HepG2 (cell line): ENCODE results near the gene GALNTL6. TPM values are rescaled to one million over a fixed set of nuclear protein-coding genes. Genes with fewer than 3 reads are reported as not detected.

Experiments
- ATAC-seq: fragments of 200-7000 bp; cut with Tn5 transposase; 3 replicates; pipeline ENCODE4 v1.9.1; 2020; ENCODE audit warnings: mild to moderate bottlenecking, moderate library complexity
- BruUV-seq: library from RNA; stranded (reverse); fragments of 400-500 nt; replicated peaks from 2 replicates; lab custom pipeline; 2021; lab: Mats Ljungman, UMichigan
- CTCF ChIA-PET: fragments of 300-600 bp; formaldehyde crosslinking; extraction: SDS; loops from one replicate; lab custom pipeline; 2021; ENCODE audit warnings: low total read pairs, inconsistent platforms, low intra/inter-chr PET ratio; lab: Yijun Ruan, JAX
- POLR2A ChIA-PET: fragments of 350-600 bp; sonication (Branson Sonifier 250); formaldehyde crosslinking; loops from one replicate; lab custom pipeline; 2020; ENCODE audit warnings: antibody characterized with exemption, inconsistent platforms; lab: Yijun Ruan, JAX
- DNase-seq: peaks from one replicate; pipeline ENCODE4 v3.0.0-alpha.2; 2015; ENCODE audit warnings: low spot score
- FAIRE-seq: peaks from 3 replicates; lab custom pipeline; 2011; peaks lifted over from hg19 to GRCh38; lab: Jason Lieb, UNC
- H2AFZ ChIP-seq: one replicate; pipeline ENCODE4 v1.6.1; 2011; ENCODE audit warnings: low read length, inconsistent platforms
- H3K27ac ChIP-seq: fragments of 300-600 bp; 3 replicates; pipeline ENCODE4 v1.8.0; 2011; ENCODE audit warnings: mixed run types, mild to moderate bottlenecking, mixed read lengths, low read length, inconsistent platforms; ENCODE audit not compliant: insufficient read depth; ENCODE audit errors: extremely low read length
- H3K27me3 ChIP-seq, 2 experiments: fragments of 200-600 bp in 1 of 2; 2 replicates in 1 of 2; 3 replicates in 1 of 2; pipeline versions ENCODE4 v1.6.0 to v1.8.0; 2011; ENCODE audit warnings: low read length in 2 of 2, mild to moderate bottlenecking in 2 of 2, moderate library complexity in 2 of 2, inconsistent platforms in 1 of 2; ENCODE audit not compliant: insufficient read depth in 2 of 2, control insufficient read depth in 1 of 2
- H3K36me3 ChIP-seq, 2 experiments: fragments of 200-600 bp in 1 of 2; replicated peaks in 1 of 2; 2 replicates in 1 of 2; 3 replicates in 1 of 2; pipeline versions ENCODE4 v1.5.1 to v1.8.0; 2011; ENCODE audit warnings: low read length in 2 of 2, inconsistent platforms in 1 of 2; ENCODE audit not compliant: insufficient read depth in 2 of 2, control insufficient read depth in 1 of 2
- H3K4me1 ChIP-seq: 2 replicates; pipeline ENCODE4 v1.5.1; 2012; ENCODE audit warnings: low read length, inconsistent platforms; ENCODE audit not compliant: insufficient read depth
- H3K4me2 ChIP-seq: 2 replicates; pipeline ENCODE4 v1.6.0; 2011; ENCODE audit warnings: low read depth, low read length, inconsistent platforms
- H3K4me3 ChIP-seq, 3 experiments: fragments of 200-600 bp in 1 of 3; sonication (generic), shearing (Covaris generic) in 1 of 3; replicated peaks in 1 of 3; 2 replicates each; pipeline ENCODE4 v1.5.1; 2011 to 2016; ENCODE audit warnings: low read length in 3 of 3, inconsistent platforms in 2 of 3, low read depth in 2 of 3, mild to moderate bottlenecking in 2 of 3, control low read depth in 1 of 3, mixed read lengths in 1 of 3; ENCODE audit not compliant: insufficient read depth in 1 of 3
- H3K79me2 ChIP-seq: one replicate; pipeline ENCODE4 v1.6.1; 2011; ENCODE audit warnings: low read length, inconsistent platforms; ENCODE audit not compliant: insufficient read depth
- H3K9ac ChIP-seq: 2 replicates; pipeline ENCODE4 v1.6.0; 2011; ENCODE audit warnings: mild to moderate bottlenecking, low read depth, low read length, inconsistent platforms; ENCODE audit not compliant: insufficient read depth
- H3K9me3 ChIP-seq: 2 replicates; pipeline ENCODE4 v1.5.1; 2012; ENCODE audit warnings: mild to moderate bottlenecking, low read length
- H4K20me1 ChIP-seq: 2 replicates; pipeline ENCODE4 v1.6.0; 2011; ENCODE audit warnings: inconsistent platforms, mild to moderate bottlenecking, low read length, moderate library complexity; ENCODE audit not compliant: insufficient read depth
- ARID4A ChIP-seq: sonication (generic); formaldehyde crosslinking; IDR thresholded peaks from 2 replicates; pipeline ENCODE4 v1.5.0; 2020; ENCODE audit warnings: mild to moderate bottlenecking, missing genetic modification reagents, borderline replicate concordance
- HNRNPUL1 ChIP-seq: fragments of 200-400 bp; formaldehyde crosslinking; IDR thresholded peaks from 2 replicates; pipeline ENCODE4 v1.6.1; 2017; ENCODE audit warnings: low read depth, mild to moderate bottlenecking, low read length, moderate library complexity
- HOMEZ ChIP-seq: IDR thresholded peaks from 2 replicates; pipeline ENCODE4 v1.6.1; 2016; ENCODE audit warnings: low read depth
- MAFK ChIP-seq, 2 experiments: IDR thresholded peaks in 1 of 2; conservative IDR thresholded peaks in 1 of 2; 2 replicates each; pipeline ENCODE4 v1.6.1; 2011; ENCODE audit warnings: improper control_type of control experiment in 2 of 2, low read length in 2 of 2
- ZNF451 ChIP-seq: sonication (generic); formaldehyde crosslinking; IDR thresholded peaks from 2 replicates; pipeline ENCODE4 v1.5.0; 2020; ENCODE audit warnings: mild to moderate bottlenecking, missing genetic modification reagents
- ZNF569 ChIP-seq: sonication (generic); formaldehyde crosslinking; IDR thresholded peaks from 2 replicates; pipeline ENCODE4 v1.5.0; 2020; ENCODE audit warnings: mild to moderate bottlenecking, missing genetic modification reagents, moderate library complexity, borderline replicate concordance
- ZNF776 ChIP-seq: sonication (generic); formaldehyde crosslinking; IDR thresholded peaks from 2 replicates; pipeline ENCODE4 v1.4.0; 2020; ENCODE audit warnings: mild to moderate bottlenecking, missing genetic modification reagents
- ZSCAN22 ChIP-seq: sonication (generic); formaldehyde crosslinking; IDR thresholded peaks from 2 replicates; pipeline ENCODE4 v1.4.0; 2020; ENCODE audit warnings: mild to moderate bottlenecking, missing genetic modification reagents
- WGBS: methylation state at CpG from one replicate; pipeline ENCODE4 v1.1.6; 2017; ENCODE audit warnings: low lambda C conversion rate; 5-methylcytosine and 5-hydroxymethylcytosine counted together
- in situ Hi-C: cut with HindIII; loops from 2 replicates; pipeline ENCODE4 v1.10.0; 2017; ENCODE audit warnings: low pct_unique_long_range_greater_than_20kb; ENCODE audit not compliant: extremely low pct_ligation_motif_present
- intact Hi-C: fragments of 100-400 bp; cut with micrococcal nuclease; formaldehyde crosslinking; loops from one replicate; pipeline ENCODE4 v1.10.0; 2022; ENCODE audit not compliant: unreplicated experiment
- polyA plus RNA-seq, 8 experiments: library from polyadenylated mRNA; depleted of rRNA in 3 of 8; stranded (reverse) in 7 of 8; unstranded in 1 of 8; fragments of >200 nt; fragmentation: Illumina TruSeq in 4 of 8; extraction: Trizol in 4 of 8; gene quantifications; 2 replicates each; pipeline versions ENCODE4 v1.2.1 to v1.2.3, GENCODE V29; 2011 to 2016; ENCODE audit warnings: low read depth in 4 of 8, missing spikeins in 1 of 8, mixed read lengths in 1 of 8; ENCODE audit not compliant: insufficient read depth in 1 of 8
- total RNA-seq, 5 experiments: library from RNA; depleted of rRNA; stranded (reverse); fragments of >200 nt; fragmentation: Illumina TruSeq; extraction: Trizol; gene quantifications; 2 replicates each; pipeline ENCODE4 v1.2.3, GENCODE V29; 2016; ENCODE audit warnings: low read depth in 1 of 5

GALNTL6 gene
- total and polyA plus RNA-seq, 2 of the 13 experiments (the other 11 are each of a cell fraction or from before 2014, with no cell fraction given) = not detected

- FAIRE-seq (no peak), ATAC-seq (no peak), DNase-seq (no peak)
- Histone ChIP-seq H3K9me3 (no peaks in the 10 kb centered on the region), H3K79me2 (no peaks in the 10 kb centered on the region), H3K4me3 (no peak overlapping the region), H2AFZ (no peak overlapping the region), H3K27me3 (no peaks in the 10 kb centered on the region), H3K36me3 (no peaks in the 10 kb centered on the region), H3K4me1 (no peaks in the 10 kb centered on the region), H3K9ac (no peak overlapping the region), H3K27ac (no peak overlapping the region), H4K20me1 (no peaks in the 10 kb centered on the region), H3K4me2 (no peak overlapping the region)
- ChIA-PET CTCF (no interaction called here), POLR2A (no interaction called here)
- intact Hi-C loops (no loop called here), in situ Hi-C loops (no loop called here)
- WGBS = 33% methylated on average over 1 of the region's 1 CpG
- TF ChIP-seq MAFK (conservative IDR thresholded peaks at IDR 0.05 in 1 of 2, IDR thresholded peaks at IDR 0.05 in 1 of 2; ENCODE audit: low read length in 2 of 2) (no peak), ZNF451 (no peak), ARID4A (CRISPR knock-in tag) (no peak), HOMEZ (CRISPR knock-in tag) (no peak), ZSCAN22 (CRISPR knock-in tag) (no peak), HNRNPUL1 (no peak), ZNF776 (CRISPR knock-in tag) (no peak), ZNF569 (no peak)
- no TSS peak for BruUV-seq
Measured at GRCh38 chr4:172055046-172055445, 241.8 kb downstream of the GALNTL6 start.
